ENCODE data around the gene FARSA. TPM values are rescaled to one million over a fixed set of nuclear protein-coding genes. Genes with fewer than 3 reads are reported as not detected.
"Not testable (repeated sequence)": the region's sequence is repeated elsewhere in the genome, so short reads cannot be mapped to it uniquely, and the experiment has no call there.

The FARSA gene
- total RNA-seq, 2 experiments from 2014 or later: 128 to 138 TPM

DNA sequence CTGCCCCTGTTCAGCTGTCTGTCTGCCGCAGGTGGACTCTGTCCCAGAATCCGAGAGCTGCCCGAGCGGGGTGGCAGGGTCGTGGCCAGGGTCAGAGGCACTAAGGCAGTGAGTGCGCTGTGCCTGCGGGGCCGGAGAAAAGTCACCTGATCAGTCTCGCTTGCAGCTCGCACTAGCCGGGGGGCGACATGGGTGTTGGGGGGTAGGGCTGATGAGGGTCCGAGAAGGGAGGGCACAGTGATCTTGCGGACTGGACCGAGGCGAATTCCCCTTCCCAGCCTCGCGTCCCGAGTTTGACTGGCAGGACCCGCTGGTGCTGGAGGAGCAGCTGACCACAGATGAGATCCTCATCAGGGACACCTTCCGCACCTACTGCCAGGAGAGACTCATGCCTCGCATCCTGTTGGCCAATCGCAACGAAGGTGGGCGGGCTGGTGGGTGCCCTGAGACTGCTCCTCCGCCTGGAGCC, 41.9 kb downstream of the FARSA start:
- peak overlapping the region; percentile 100 for H3K4me3 Mint-ChIP-seq
- H3K4me1 Mint-ChIP-seq (ENCODE audit: low read depth): peaks cover 21% of the 10 kb centered on the region
- DNase-seq: peak; percentile 45
- CTCF ChIA-PET: interaction anchor here (0.9 to 2.9 kb wide), 6 partner anchors 9 to 74 kb away, joined by 3 to 18 read pairs (median 4); partner anchors contain the start of genes DNASE2 and MAST1
- intact Hi-C loops (cut with micrococcal nuclease): no loop called here
- no peaks in the 10 kb centered on the region for H3K9me3 Mint-ChIP-seq
- H3K27ac Mint-ChIP-seq: peak overlapping the region; percentile 95
- ATAC-seq: no peak
- no peaks in the 10 kb centered on the region for H3K27me3 Mint-ChIP-seq
- peaks cover 17% of the 10 kb centered on the region for H3K36me3 Mint-ChIP-seq (ENCODE audit: low read depth)
- TF ChIP-seq, protein P1, sequence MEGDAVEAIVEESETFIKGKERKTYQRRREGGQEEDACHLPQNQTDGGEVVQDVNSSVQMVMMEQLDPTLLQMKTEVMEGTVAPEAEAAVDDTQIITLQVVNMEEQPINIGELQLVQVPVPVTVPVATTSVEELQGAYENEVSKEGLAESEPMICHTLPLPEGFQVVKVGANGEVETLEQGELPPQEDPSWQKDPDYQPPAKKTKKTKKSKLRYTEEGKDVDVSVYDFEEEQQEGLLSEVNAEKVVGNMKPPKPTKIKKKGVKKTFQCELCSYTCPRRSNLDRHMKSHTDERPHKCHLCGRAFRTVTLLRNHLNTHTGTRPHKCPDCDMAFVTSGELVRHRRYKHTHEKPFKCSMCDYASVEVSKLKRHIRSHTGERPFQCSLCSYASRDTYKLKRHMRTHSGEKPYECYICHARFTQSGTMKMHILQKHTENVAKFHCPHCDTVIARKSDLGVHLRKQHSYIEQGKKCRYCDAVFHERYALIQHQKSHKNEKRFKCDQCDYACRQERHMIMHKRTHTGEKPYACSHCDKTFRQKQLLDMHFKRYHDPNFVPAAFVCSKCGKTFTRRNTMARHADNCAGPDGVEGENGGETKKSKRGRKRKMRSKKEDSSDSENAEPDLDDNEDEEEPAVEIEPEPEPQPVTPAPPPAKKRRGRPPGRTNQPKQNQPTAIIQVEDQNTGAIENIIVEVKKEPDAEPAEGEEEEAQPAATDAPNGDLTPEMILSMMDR (IDR thresholded peaks at IDR 0.05): no peak
- POLR2A ChIA-PET: interaction anchor here (0.6 to 3.4 kb wide), 16 partner anchors 8 to 264 kb away, joined by 3 to 19 read pairs (median 4); partner anchors contain the start of genes CALR, DNASE2, FARSA and SYCE2

DNA sequence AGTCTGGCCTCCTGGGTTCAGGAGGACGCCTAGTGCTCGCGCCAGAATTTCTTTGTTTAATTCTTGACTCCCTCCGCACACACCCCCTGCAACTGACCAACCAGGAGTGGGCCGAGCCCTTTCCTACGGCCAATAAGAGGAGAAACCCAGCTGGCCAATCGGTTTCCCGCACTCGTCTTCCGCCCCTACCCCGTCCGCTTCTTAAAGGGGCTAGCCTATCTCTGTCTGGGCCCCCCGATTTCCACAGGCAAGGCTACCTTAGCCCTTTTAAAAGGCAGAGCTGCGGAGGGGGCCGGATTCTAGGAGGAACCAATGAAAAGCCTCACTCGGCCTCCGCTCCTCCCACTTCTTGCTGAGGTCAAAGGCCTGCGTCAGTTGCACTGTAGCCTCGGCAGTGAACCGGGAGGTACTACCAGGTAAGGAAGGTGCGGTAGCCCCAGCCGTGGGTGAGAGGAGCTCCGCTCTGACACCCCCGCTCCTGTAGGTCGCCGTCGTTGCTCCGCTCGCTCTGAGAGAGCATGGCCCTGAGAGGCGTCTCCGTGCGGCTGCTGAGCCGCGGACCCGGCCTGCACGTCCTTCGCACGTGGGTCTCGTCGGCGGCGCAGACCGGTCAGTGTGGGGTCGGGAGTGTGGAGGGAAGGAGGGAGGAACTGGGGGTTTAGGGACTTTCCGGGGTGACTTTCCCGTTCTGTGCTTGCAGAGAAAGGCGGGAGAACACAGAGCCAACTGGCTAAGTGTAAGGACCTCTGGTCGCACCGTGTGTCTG, 42.5 kb downstream of the FARSA start, which contains the start of gene GCDH:
Gene GCDH (plus strand): TSS at position 374 of the 766 bp plus-strand sequence. CDS start 145 bp downstream, at position 519.
- H3K27me3 Mint-ChIP-seq: no peaks in the 10 kb centered on the region
- H3K4me3 Mint-ChIP-seq: peak within 1 kb of the TSS; percentile 100
- TF ChIP-seq, protein P1 (IDR thresholded peaks at IDR 0.05): no peak
- H3K4me1 Mint-ChIP-seq (ENCODE audit: low read depth): peaks cover 21% of the 10 kb centered on the region
- ATAC-seq: peak; percentile 95
- no peaks in the 10 kb centered on the region for H3K9me3 Mint-ChIP-seq
- peak within 1 kb of the TSS; percentile 95 for H3K27ac Mint-ChIP-seq
- intact Hi-C loops (cut with micrococcal nuclease): no loop called here
- DNase-seq: peak; percentile 99
- ChIA-PET CTCF (interaction anchor here (0.7 to 2.9 kb wide), 10 partner anchors 8 to 131 kb away, joined by 3 to 18 read pairs (median 4); partner anchors contain the start of genes DNASE2 and MAST1), POLR2A (interaction anchor here (0.6 to 3.4 kb wide), 17 partner anchors 9 to 1373 kb away, joined by 3 to 19 read pairs (median 4); partner anchors contain the start of genes CALR, FARSA and SYCE2)
- peaks cover 17% of the 10 kb centered on the region for H3K36me3 Mint-ChIP-seq (ENCODE audit: low read depth)

DNA sequence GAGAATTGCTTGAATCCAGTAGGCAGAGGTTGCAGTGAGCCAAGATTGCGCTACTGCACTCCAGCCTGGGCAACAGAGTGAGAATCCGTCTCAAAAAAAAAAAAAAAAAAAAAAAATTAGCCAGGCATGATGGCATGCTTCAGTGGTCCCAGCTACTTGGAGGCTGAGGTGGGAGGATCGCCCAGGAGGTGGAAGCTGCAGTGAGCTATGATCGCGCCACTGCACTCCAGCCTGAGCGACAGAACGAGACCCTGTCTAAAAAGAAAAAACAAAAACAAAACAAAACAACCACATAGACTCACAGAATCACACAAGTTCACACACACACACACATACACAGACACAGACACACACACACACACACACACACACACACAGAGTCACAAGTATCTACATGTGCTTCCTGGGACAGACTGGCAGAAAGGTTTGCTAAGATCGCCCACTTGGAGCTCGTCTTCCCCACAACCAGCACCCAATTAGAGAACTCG, 43.2 kb downstream of the FARSA start:
- peak overlapping the region; percentile 95 for H3K27ac Mint-ChIP-seq
- CTCF ChIA-PET: interaction anchor here (0.7 to 2.9 kb wide), 11 partner anchors 8 to 130 kb away, joined by 3 to 18 read pairs (median 3); partner anchors contain the start of genes DNASE2 and MAST1
- H3K9me3 Mint-ChIP-seq; H3K27me3 Mint-ChIP-seq; intact Hi-C loops (cut with micrococcal nuclease); DNase-seq; ATAC-seq: not testable (repeated sequence)
- peak overlapping the region; percentile 100 for H3K4me3 Mint-ChIP-seq
- peaks cover 17% of the 10 kb centered on the region for H3K36me3 Mint-ChIP-seq (ENCODE audit: low read depth)
- H3K4me1 Mint-ChIP-seq (ENCODE audit: low read depth): peaks cover 21% of the 10 kb centered on the region
- POLR2A ChIA-PET: interaction anchor here (0.6 to 3.4 kb wide), 14 partner anchors 9 to 1372 kb away, joined by 3 to 19 read pairs (median 4); partner anchors contain the start of genes CALR and FARSA

DNA sequence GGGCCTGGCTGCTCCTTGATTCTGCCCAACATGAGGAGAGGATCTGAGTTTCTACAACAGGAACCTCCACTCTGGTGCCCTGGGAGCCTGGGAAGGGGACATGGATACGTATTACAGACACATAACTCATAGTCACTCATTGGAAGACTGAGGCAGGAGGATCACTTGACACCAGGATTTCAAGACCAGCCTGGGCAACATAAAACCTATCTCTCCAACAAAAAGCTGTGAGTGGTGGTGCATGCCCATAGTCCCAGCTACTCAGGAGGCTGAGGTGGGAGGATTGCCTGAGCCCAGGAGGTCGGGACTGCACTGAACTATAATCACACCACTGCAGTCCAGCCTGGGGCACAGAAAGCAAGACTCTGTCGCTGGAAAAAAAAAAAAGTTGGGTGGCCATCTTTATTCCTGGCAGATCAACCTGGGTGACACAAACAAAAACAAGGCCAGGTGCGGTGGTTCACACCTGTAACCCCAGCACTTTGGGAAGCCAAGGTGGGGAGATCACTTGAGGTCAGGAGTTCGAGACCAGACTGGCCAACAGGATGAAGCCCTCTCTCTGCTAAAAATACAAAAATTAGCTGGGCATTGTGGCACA, 45.4 kb downstream of the FARSA start:
- intact Hi-C loops (cut with micrococcal nuclease): loop anchor here (10.0 kb wide), 1 partner anchor 47 kb away; the partner anchor contains the start of genes CALR and FARSA
- Mint-ChIP-seq H3K4me1 (ENCODE audit: low read depth) (peaks cover 24% of the 10 kb centered on the region), H3K27me3 (no peaks in the 10 kb centered on the region), H3K4me3 (no peak overlapping the region), H3K36me3 (ENCODE audit: low read depth) (peaks cover 3% of the 10 kb centered on the region), H3K27ac (no peak overlapping the region), H3K9me3 (peaks cover 7% of the 10 kb centered on the region)
- DNase-seq (no peak), ATAC-seq (no peak)
- TF ChIP-seq, protein P1 (IDR thresholded peaks at IDR 0.05): no peak
- POLR2A ChIA-PET: interaction anchor here (1.1 kb wide), 1 partner anchor 25 kb away, joined by 5 read pairs; no protein-coding TSS in a partner anchor
- CTCF ChIA-PET: interaction anchor here (9.0 kb wide), 1 partner anchor 76 kb away, joined by 67 read pairs; no protein-coding TSS in a partner anchor
